Panc1 (cell line): ENCODE measurements around the gene DECR2. TPM values are rescaled to one million over a fixed set of nuclear protein-coding genes. Genes with fewer than 3 reads are reported as not detected.
"Not testable (repeated sequence)": the region's sequence is repeated elsewhere in the genome, so short reads cannot be mapped to it uniquely, and the experiment has no call there.

Experiments used
- ATAC-seq: fragments of 200-7000 bp; cut with Tn5 transposase; 2 replicates; pipeline ENCODE4 v1.9.1; 2020; ENCODE audit warnings: mild to moderate bottlenecking, moderate library complexity
- BruUV-seq: library from RNA; stranded (reverse); fragments of 400-500 nt; replicated peaks from 2 replicates; lab custom pipeline; 2021; lab: Mats Ljungman, UMichigan
- CTCF ChIA-PET: fragments of 300-600 bp; sonication (Branson Sonifier 250); formaldehyde crosslinking; loops from one replicate; lab custom pipeline; 2022; ENCODE audit warnings: antibody characterized with exemption; lab: Charles Lee
- POLR2A ChIA-PET: fragments of 300-600 bp; sonication (Branson Sonifier 250); formaldehyde crosslinking; loops from one replicate; lab custom pipeline; 2022; ENCODE audit warnings: antibody characterized with exemption; lab: Charles Lee
- DNase-seq: peaks from one replicate; pipeline ENCODE4 v3.0.0-alpha.2; 2010; ENCODE audit warnings: low read depth, low spot score
- H3K27ac ChIP-seq: 2 replicates; pipeline ENCODE4 v1.5.1; 2011; ENCODE audit warnings: mild to moderate bottlenecking, low read length, inconsistent platforms
- H3K27me3 ChIP-seq: fragments of 200-500 bp; sonication (Bioruptor generic); 2 replicates; pipeline ENCODE4 v1.6.0; 2014; ENCODE audit warnings: low read length, inconsistent platforms; ENCODE audit not compliant: control insufficient read depth, insufficient read depth
- H3K36me3 ChIP-seq: fragments of 200-500 bp; sonication (Bioruptor generic); 2 replicates; pipeline ENCODE4 v1.5.1; 2014; ENCODE audit warnings: inconsistent platforms, mild to moderate bottlenecking, low read length, moderate library complexity; ENCODE audit not compliant: control insufficient read depth, insufficient read depth
- H3K4me1 ChIP-seq: 2 replicates; pipeline ENCODE4 v1.5.1; 2011; ENCODE audit warnings: inconsistent platforms, mild to moderate bottlenecking, low read length, moderate library complexity; ENCODE audit not compliant: control insufficient read depth, insufficient read depth
- H3K4me3 ChIP-seq, 2 experiments: 2 replicates each; pipeline ENCODE4 v1.5.1; 2011 to 2012; ENCODE audit warnings: low read depth in 2 of 2, low read length in 2 of 2, mild to moderate bottlenecking in 2 of 2, inconsistent platforms in 1 of 2, moderate library complexity in 1 of 2
- H3K9me3 ChIP-seq: fragments of 200-500 bp; sonication (Bioruptor generic); 2 replicates; pipeline ENCODE4 v1.5.1; 2014; ENCODE audit warnings: low read depth, mild to moderate bottlenecking, inconsistent platforms, low read length, moderate library complexity; ENCODE audit not compliant: control insufficient read depth, insufficient read depth
- POLR2AphosphoS5 ChIP-seq: IDR thresholded peaks from 2 replicates; pipeline ENCODE4 v1.6.1; 2012; ENCODE audit warnings: mild to moderate bottlenecking, low read depth, low read length, moderate library complexity
- REST ChIP-seq, 2 experiments: IDR thresholded peaks; 2 replicates each; pipeline ENCODE4 v1.6.1; 2011 to 2012; ENCODE audit warnings: low read depth in 2 of 2, control low read depth in 1 of 2, low read length in 1 of 2, mild to moderate bottlenecking in 1 of 2, moderate library complexity in 1 of 2; ENCODE audit not compliant: insufficient read depth in 1 of 2
- SIN3A ChIP-seq: IDR thresholded peaks from 2 replicates; pipeline ENCODE4 v1.6.1; 2012; ENCODE audit warnings: low read depth, mild to moderate bottlenecking, low read length, moderate library complexity, borderline replicate concordance; ENCODE audit not compliant: insufficient read depth
- TCF7L2 ChIP-seq: IDR thresholded peaks from 2 replicates; pipeline ENCODE4 v1.6.1; 2011; ENCODE audit warnings: mild to moderate bottlenecking, low read depth, low read length, inconsistent platforms
- in situ Hi-C: cut with HindIII; loops from 2 replicates; pipeline ENCODE4 v1.10.0; 2016; ENCODE audit warnings: low sequenced_read_pairs, low pct_unique_long_range_greater_than_20kb
- intact Hi-C: fragments of 100-400 bp; cut with micrococcal nuclease; formaldehyde crosslinking; loops from one replicate; pipeline ENCODE4 v1.10.0; 2022; ENCODE audit not compliant: unreplicated experiment
- total RNA-seq: library from RNA; stranded (reverse); gene quantifications from one replicate; pipeline ENCODE4 v1.2.1, GENCODE V29; 2021; ENCODE audit not compliant: unreplicated experiment
- TF ChIP-seq, protein P1 (sequence below): fragments of 450-650 bp; IDR thresholded peaks from 2 replicates; pipeline ENCODE4 v1.5.1; 2017; ENCODE audit warnings: mild to moderate bottlenecking

The DECR2 gene
- total RNA-seq, 1 experiment from 2014 or later, result 92.7 TPM

- Histone ChIP-seq H3K4me3 (no peak overlapping the region), H3K4me1 (peaks cover 9% of the 10 kb centered on the region), H3K36me3 (no peaks in the 10 kb centered on the region), H3K27me3 (no peaks in the 10 kb centered on the region), H3K9me3 (no peaks in the 10 kb centered on the region), H3K27ac (no peak overlapping the region)
- TF ChIP-seq, protein P1, sequence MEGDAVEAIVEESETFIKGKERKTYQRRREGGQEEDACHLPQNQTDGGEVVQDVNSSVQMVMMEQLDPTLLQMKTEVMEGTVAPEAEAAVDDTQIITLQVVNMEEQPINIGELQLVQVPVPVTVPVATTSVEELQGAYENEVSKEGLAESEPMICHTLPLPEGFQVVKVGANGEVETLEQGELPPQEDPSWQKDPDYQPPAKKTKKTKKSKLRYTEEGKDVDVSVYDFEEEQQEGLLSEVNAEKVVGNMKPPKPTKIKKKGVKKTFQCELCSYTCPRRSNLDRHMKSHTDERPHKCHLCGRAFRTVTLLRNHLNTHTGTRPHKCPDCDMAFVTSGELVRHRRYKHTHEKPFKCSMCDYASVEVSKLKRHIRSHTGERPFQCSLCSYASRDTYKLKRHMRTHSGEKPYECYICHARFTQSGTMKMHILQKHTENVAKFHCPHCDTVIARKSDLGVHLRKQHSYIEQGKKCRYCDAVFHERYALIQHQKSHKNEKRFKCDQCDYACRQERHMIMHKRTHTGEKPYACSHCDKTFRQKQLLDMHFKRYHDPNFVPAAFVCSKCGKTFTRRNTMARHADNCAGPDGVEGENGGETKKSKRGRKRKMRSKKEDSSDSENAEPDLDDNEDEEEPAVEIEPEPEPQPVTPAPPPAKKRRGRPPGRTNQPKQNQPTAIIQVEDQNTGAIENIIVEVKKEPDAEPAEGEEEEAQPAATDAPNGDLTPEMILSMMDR, result no peak
- TF ChIP-seq TCF7L2 (no peak), REST (IDR thresholded peaks at IDR 0.05; ENCODE audit: insufficient read depth in 1 of 2, low read depth in 2 of 2, low read length in 1 of 2) (no peak), SIN3A (no peak), POLR2AphosphoS5 (no peak)
- in situ Hi-C loops (no loop called here), intact Hi-C loops (no loop called here)
- no peak for DNase-seq
- ChIA-PET POLR2A (interaction anchor here (1.5 kb wide), 1 partner anchor 127 kb away, joined by 3 read pairs; the partner anchor contains the start of gene FAM234A), CTCF (interaction anchor here (0.5 to 1.6 kb wide), 3 partner anchors 150 to 296 kb away, joined by 3 to 12 read pairs (median 7); no protein-coding TSS in a partner anchor)
- no TSS peak for BruUV-seq
- no peak for ATAC-seq
Measured at GRCh38 chr16:361341-361871, 40.3 kb upstream of the DECR2 start.

DNA sequence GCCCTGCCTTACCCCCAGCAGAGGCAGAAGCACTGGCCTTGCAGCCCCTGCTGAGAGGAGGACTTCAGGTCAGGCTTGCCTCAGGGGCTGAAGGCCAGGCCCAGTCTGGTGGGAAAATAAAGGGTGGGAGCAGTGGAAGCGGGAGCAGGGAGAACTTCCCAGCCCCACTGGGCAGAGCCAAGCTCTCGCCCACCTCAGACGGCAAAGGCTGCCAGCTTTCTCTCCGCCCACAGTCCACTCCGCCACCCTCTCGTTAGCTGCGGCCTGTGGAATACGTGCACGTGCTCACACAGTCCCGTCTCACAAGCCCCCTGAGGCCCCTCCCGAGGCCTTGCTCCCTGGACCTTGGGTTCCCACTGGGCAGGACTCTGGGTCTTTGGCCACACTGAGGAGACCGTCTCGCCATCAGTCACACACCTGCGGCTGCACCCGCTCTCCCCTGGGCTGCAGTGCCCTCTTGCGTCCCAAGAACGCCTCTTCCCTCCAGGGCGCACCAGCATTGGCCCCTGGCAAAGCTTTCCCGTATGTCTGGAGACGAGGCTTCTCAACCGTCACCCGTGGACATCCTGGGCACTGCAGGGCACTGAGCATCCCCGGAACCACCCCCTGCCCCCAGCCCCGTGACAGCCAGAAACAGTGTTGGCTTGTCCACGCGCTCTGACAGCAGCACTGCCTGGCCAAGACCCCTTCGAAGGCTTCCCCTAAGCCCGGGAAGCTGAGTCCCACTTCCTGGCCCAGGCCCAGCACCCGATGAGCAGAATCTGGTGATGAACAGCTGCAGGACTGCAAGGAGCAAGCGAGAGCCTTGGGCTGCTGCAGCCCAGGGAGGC lies 39.6 kb upstream of the DECR2 start:
- ChIA-PET POLR2A (interaction anchor here (0.6 to 1.5 kb wide), 3 partner anchors 39 to 135 kb away, joined by 3 read pairs; partner anchors contain the start of gene FAM234A), CTCF (interaction anchor here (0.5 to 2.1 kb wide), 10 partner anchors 8 to 296 kb away, joined by 3 to 12 read pairs (median 6); partner anchors contain the start of gene AXIN1)
- H3K36me3 ChIP-seq, result no peaks in the 10 kb centered on the region
- H3K4me1 ChIP-seq, result peaks cover 9% of the 10 kb centered on the region
- H3K4me3 ChIP-seq, result peak overlapping the region in 1 of 2 experiments; percentile 23; a peak in 2 of 4 replicates
- in situ Hi-C loops, result no loop called here
- no peaks in the 10 kb centered on the region for H3K9me3 ChIP-seq
- BruUV-seq, result no TSS peak
- H3K27me3 ChIP-seq, result no peaks in the 10 kb centered on the region
- TF ChIP-seq, protein P1, result peak; percentile 95
- no peak for TF ChIP-seq POLR2AphosphoS5
- TF ChIP-seq REST (IDR thresholded peaks at IDR 0.05; ENCODE audit: insufficient read depth in 1 of 2, low read depth in 2 of 2, low read length in 1 of 2), result 0 out of 4 replicates have a peak, but pooled peaks of 1 of the 2 experiments have one; percentile 55
- TF ChIP-seq SIN3A, result no peak
- no peak for TF ChIP-seq TCF7L2
- peak; percentile 47 for DNase-seq
- no peak overlapping the region for H3K27ac ChIP-seq
- peak; percentile 90 for ATAC-seq
- intact Hi-C loops, result no loop called here

- BruUV-seq, intact Hi-C loops, H3K27me3 ChIP-seq, H3K36me3 ChIP-seq, DNase-seq, H3K4me1 ChIP-seq, H3K9me3 ChIP-seq, ATAC-seq, in situ Hi-C loops, H3K4me3 ChIP-seq, H3K27ac ChIP-seq: not testable (repeated sequence)
- ChIA-PET CTCF (interaction anchor here (0.5 to 2.1 kb wide), 11 partner anchors 9 to 305 kb away, joined by 3 to 9 read pairs (median 4); partner anchors contain the start of gene AXIN1), POLR2A (interaction anchor here (1.5 kb wide), 1 partner anchor 128 kb away, joined by 3 read pairs; the partner anchor contains the start of gene FAM234A)
Measured at GRCh38 chr16:362702-362999, 39.0 kb upstream of the DECR2 start.
